Left lung (tissue), 10 donors: ENCODE measurements around the gene AHI1. TPM values are rescaled to one million over a fixed set of nuclear protein-coding genes. Genes with fewer than 3 reads are reported as not detected.

Experiments
- ATAC-seq: fragments of 200-7000 bp; cut with Tn5 transposase; one replicate; pipeline ENCODE4 v1.9.1; 2020; ENCODE audit warnings: moderate library complexity
- DNase-seq, 4 donors: peaks; one replicate each; pipeline ENCODE4 v3.0.0-alpha.2; 2013 to 2020
- H3K27ac ChIP-seq, 2 donors: fragments of 200-600 bp; sonication (generic) in 1 of 2; one replicate each; pipeline versions ENCODE4 v1.5.0 to v1.8.0; 2020 to 2021
- H3K27me3 ChIP-seq, 2 donors: fragments of 200-600 bp; sonication (generic) in 1 of 2; one replicate each; pipeline versions ENCODE4 v1.5.0 to v1.8.0; 2020 to 2021
- H3K36me3 ChIP-seq, 2 donors: fragments of 200-600 bp; sonication (generic) in 1 of 2; one replicate each; pipeline versions ENCODE4 v1.5.0 to v1.8.0; 2020 to 2021
- H3K4me1 ChIP-seq, 2 donors: fragments of 200-600 bp; one replicate each; pipeline ENCODE4 v1.8.0; 2021
- H3K4me3 ChIP-seq, 2 donors: fragments of 200-600 bp; sonication (generic) in 1 of 2; one replicate each; pipeline versions ENCODE4 v1.5.0 to v1.8.0; 2020 to 2021; ENCODE audit warnings: mild to moderate bottlenecking in 1 of 2
- H3K9me3 ChIP-seq, 2 donors: fragments of 200-600 bp; sonication (generic) in 1 of 2; one replicate each; pipeline versions ENCODE4 v1.5.0 to v1.8.0; 2020 to 2021
- intact Hi-C, 2 donors: fragments of 100-400 bp; cut with DNase I; formaldehyde crosslinking; loops; one replicate each; pipeline versions ENCODE4 v1.11.2 to v1.14.2; 2022
- polyA plus RNA-seq, 6 donors: library from polyadenylated mRNA; unstranded; fragments of 120-200 nt; gene quantifications; one replicate each; pipeline ENCODE4 v1.2.1, GENCODE V29; 2013; ENCODE audit not compliant: insufficient read length in 6 of 6
- total RNA-seq, 2 donors: library from RNA; stranded (reverse); fragmentation: NEBNext Ultra II Directional; extraction: Animal tissue kit (Norgen Biotek cat#: 25700); gene quantifications; one replicate each; pipeline ENCODE4 v1.2.1, GENCODE V29; 2021
- TF ChIP-seq, protein P1 (sequence below), 2 donors: fragments of 200-600 bp; sonication (generic) in 1 of 2; IDR thresholded peaks; one replicate each; pipeline versions ENCODE4 v1.5.0 to v1.8.0; 2021; ENCODE audit warnings: antibody characterized with exemption in 2 of 2
- donor health status: DM: no; HTN: yes; CAD: no.
- donor health status: DM: no; HTN: no; CAD: no.

The AHI1 gene
- total and polyA plus RNA-seq, 8 donors = 23.7 to 65.0 (median 49.0) TPM

DNA sequence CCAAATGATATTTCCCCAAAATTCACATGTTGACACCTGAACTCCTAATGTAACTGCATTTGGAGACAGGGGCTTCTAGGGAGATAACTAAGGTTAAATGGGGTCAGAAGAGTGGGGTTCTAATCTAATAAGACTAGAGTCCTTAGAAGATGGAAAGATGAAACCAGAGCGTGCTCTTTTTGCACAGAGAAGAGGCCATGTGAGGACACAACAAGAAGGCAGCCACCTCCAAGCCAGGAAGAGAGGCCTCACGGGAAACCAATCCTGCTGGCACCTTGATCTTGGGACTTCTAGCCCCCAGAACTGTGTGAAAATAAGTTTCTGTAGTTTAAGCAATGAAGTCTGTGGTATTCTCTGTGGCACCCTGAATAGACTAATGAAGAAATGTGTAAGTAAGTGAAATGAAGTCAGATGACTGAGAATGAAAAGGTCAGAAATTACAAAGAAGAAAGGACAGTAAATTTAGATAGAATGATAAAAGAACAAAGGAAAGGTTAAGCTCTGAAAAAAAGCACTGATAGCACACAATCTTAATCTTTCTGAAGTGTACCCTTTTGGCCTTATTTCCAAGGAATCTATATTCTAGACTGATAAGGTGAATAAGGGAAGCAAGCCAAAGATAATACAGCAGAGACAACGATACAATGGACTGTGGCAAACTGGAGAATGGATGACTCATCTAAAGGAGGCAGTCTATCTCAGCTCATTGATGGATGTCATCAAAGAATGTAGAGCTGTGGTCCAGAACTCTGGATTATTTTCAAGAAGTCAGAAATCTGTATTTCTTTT lies 206.1 kb downstream of the AHI1 start:
- ATAC-seq = no peak
- intact Hi-C loops = no loop called here
- Histone ChIP-seq H3K4me1 (no peaks in the 10 kb centered on the region), H3K27me3 (no peaks in the 10 kb centered on the region), H3K4me3 (no peak overlapping the region), H3K9me3 (peaks cover 0 to 6% of the 10 kb centered on the region in 2 donors), H3K36me3 (peaks cover 0 to 12% of the 10 kb centered on the region in 2 donors), H3K27ac (no peak overlapping the region)
- TF ChIP-seq, protein P1, sequence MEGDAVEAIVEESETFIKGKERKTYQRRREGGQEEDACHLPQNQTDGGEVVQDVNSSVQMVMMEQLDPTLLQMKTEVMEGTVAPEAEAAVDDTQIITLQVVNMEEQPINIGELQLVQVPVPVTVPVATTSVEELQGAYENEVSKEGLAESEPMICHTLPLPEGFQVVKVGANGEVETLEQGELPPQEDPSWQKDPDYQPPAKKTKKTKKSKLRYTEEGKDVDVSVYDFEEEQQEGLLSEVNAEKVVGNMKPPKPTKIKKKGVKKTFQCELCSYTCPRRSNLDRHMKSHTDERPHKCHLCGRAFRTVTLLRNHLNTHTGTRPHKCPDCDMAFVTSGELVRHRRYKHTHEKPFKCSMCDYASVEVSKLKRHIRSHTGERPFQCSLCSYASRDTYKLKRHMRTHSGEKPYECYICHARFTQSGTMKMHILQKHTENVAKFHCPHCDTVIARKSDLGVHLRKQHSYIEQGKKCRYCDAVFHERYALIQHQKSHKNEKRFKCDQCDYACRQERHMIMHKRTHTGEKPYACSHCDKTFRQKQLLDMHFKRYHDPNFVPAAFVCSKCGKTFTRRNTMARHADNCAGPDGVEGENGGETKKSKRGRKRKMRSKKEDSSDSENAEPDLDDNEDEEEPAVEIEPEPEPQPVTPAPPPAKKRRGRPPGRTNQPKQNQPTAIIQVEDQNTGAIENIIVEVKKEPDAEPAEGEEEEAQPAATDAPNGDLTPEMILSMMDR (IDR thresholded peaks at IDR 0.05) = no peak
- no peak for DNase-seq

GRCh38 chr6:135289816-135290215 lies 207.7 kb downstream of the AHI1 start:
- H3K4me1 ChIP-seq = no peaks in the 10 kb centered on the region
- TF ChIP-seq, protein P1 (IDR thresholded peaks at IDR 0.05) = no peak
- H3K27me3 ChIP-seq = no peaks in the 10 kb centered on the region
- DNase-seq = no peak
- H3K27ac ChIP-seq = no peak overlapping the region
- peaks cover 0 to 9% of the 10 kb centered on the region in 2 donors for H3K36me3 ChIP-seq
- H3K9me3 ChIP-seq = no peaks in the 10 kb centered on the region
- ATAC-seq = no peak
- H3K4me3 ChIP-seq = no peak overlapping the region
- intact Hi-C loops = no loop called here

DNA sequence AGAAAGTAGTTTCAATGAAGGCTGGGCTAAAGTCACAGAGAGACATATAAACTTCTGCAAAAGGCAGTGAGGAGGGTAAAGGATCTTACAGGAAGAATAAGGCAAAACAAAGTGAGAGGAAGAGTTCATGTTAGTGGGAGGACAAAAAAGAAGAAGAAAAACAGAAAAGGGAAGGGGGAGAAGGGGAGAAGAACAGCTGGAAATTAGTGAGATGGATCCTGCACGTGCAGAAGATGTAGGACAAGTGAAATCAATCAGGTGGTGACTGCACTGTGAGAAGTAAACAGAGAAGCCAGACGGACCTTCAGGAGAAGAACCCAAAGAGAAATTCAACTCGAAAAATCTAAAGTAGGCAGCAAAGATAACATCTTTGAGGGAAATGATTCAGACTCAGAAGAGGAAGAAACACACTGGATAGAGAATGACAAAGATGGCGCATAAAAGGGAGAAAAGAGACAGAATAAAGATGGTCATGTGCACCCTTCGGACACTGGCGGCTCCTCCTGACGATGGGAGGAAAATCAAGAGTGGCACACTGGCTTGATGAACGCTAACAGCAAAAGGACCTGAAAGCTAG lies 210.5 kb downstream of the AHI1 start:
- no peaks in the 10 kb centered on the region for H3K4me1 ChIP-seq
- no peaks in the 10 kb centered on the region for H3K27me3 ChIP-seq
- ATAC-seq = no peak
- TF ChIP-seq, protein P1 (IDR thresholded peaks at IDR 0.05) = no peak
- H3K4me3 ChIP-seq = no peak overlapping the region
- H3K36me3 ChIP-seq = peaks cover 0 to 9% of the 10 kb centered on the region in 2 donors
- intact Hi-C loops = no loop called here
- H3K27ac ChIP-seq = peak overlapping the region in 1 of 2 donors; percentile 43
- DNase-seq = no peak
- no peaks in the 10 kb centered on the region for H3K9me3 ChIP-seq

DNA sequence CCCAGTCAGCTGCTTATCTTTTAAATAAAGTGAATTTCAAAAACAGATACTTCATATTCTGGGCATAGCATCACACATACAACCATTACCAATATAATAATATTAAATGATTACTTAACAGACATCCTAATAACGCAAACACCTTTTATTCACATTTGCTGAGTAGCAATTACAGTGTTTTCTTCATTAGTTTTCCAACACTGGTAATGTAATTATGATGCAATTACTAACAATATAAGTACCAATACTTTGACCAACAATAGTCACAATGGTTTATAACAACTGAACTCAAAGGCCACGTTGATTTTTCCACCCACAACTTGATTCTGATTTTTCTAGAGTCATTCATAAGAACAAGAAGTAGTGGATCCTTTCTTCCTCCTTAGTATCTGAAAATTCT lies 212.4 kb downstream of the AHI1 start:
- TF ChIP-seq, protein P1 (IDR thresholded peaks at IDR 0.05) = no peak
- intact Hi-C loops = no loop called here
- peaks cover 0 to 9% of the 10 kb centered on the region in 2 donors for H3K4me1 ChIP-seq
- ATAC-seq = no peak
- H3K27me3 ChIP-seq = no peaks in the 10 kb centered on the region
- peaks cover 0 to 8% of the 10 kb centered on the region in 2 donors for H3K36me3 ChIP-seq
- no peak for DNase-seq
- no peak overlapping the region for H3K27ac ChIP-seq
- H3K9me3 ChIP-seq = no peaks in the 10 kb centered on the region
- no peak overlapping the region for H3K4me3 ChIP-seq

- H3K4me3 ChIP-seq = no peak overlapping the region
- TF ChIP-seq, protein P1 (IDR thresholded peaks at IDR 0.05) = no peak
- peaks cover 0 to 5% of the 10 kb centered on the region in 2 donors for H3K36me3 ChIP-seq
- no peak overlapping the region for H3K27ac ChIP-seq
- ATAC-seq (no peak), DNase-seq (no peak)
- intact Hi-C loops = no loop called here
- peaks cover 0 to 11% of the 10 kb centered on the region in 2 donors for H3K4me1 ChIP-seq
- H3K9me3 ChIP-seq = no peaks in the 10 kb centered on the region
- no peaks in the 10 kb centered on the region for H3K27me3 ChIP-seq
Observed at GRCh38 chr6:135283926-135284325, 213.6 kb downstream of the AHI1 start.
